GM23338 (cell line): ENCODE data around the gene CYBA. TPM values are rescaled to one million over a fixed set of nuclear protein-coding genes. Genes with fewer than 3 reads are reported as not detected.

Experiments
- ATAC-seq: fragments of 200-7000 bp; cut with Tn5 transposase; 3 replicates; pipeline ENCODE4 v1.9.1; 2020
- DNase-seq: peaks from one replicate; pipeline ENCODE4 v3.0.0-alpha.2; 2015; ENCODE audit warnings: low spot score
- H2AFZ ChIP-seq: fragments of 200-600 bp; sonication (generic); 2 replicates; pipeline ENCODE4 v1.8.0; 2016; ENCODE audit warnings: antibody characterized with exemption, mild to moderate bottlenecking, moderate library complexity
- H3F3A ChIP-seq: fragments of 200-600 bp; sonication (generic); replicated peaks from 2 replicates; pipeline ENCODE4 v1.8.0; 2017; ENCODE audit warnings: antibody characterized with exemption, mixed run types, low read depth
- H3K27ac ChIP-seq: fragments of 200-600 bp; sonication (generic); 2 replicates; pipeline ENCODE4 v1.6.1; 2016; ENCODE audit warnings: low read depth
- H3K27me3 ChIP-seq: fragments of 200-600 bp; sonication (generic); 2 replicates; pipeline ENCODE4 v1.8.0; 2016; ENCODE audit warnings: mild to moderate bottlenecking, mixed run types, moderate library complexity; ENCODE audit not compliant: insufficient read depth
- H3K36me3 ChIP-seq: fragments of 200-600 bp; sonication (generic); 2 replicates; pipeline ENCODE4 v1.8.0; 2016; ENCODE audit warnings: mild to moderate bottlenecking; ENCODE audit not compliant: insufficient read depth
- H3K4me1 ChIP-seq: fragments of 200-600 bp; sonication (generic); 2 replicates; pipeline ENCODE4 v1.8.0; 2016; ENCODE audit warnings: mild to moderate bottlenecking, moderate library complexity; ENCODE audit not compliant: insufficient read depth
- H3K4me2 ChIP-seq: fragments of 200-600 bp; sonication (generic); 2 replicates; pipeline ENCODE4 v1.7.1; 2017; ENCODE audit warnings: mixed run types
- H3K4me3 ChIP-seq: fragments of 200-600 bp; sonication (generic); 2 replicates; pipeline ENCODE4 v1.6.1; 2016; ENCODE audit warnings: mixed run types
- H3K79me2 ChIP-seq: fragments of 200-600 bp; sonication (generic); replicated peaks from 2 replicates; pipeline ENCODE4 v1.8.0; 2017; ENCODE audit warnings: mild to moderate bottlenecking; ENCODE audit not compliant: insufficient read depth
- H3K9me2 ChIP-seq: fragments of 200-600 bp; sonication (generic); 2 replicates; pipeline ENCODE4 v1.8.0; 2017; ENCODE audit not compliant: insufficient read depth
- H4K20me1 ChIP-seq: fragments of 200-600 bp; sonication (generic); replicated peaks from 2 replicates; pipeline ENCODE4 v1.8.0; 2017; ENCODE audit warnings: mild to moderate bottlenecking; ENCODE audit not compliant: insufficient read depth
- H3K27ac Mint-ChIP-seq: 2 replicates; pipeline ENCODE4 v1.8.0; 2020; ENCODE audit warnings: inconsistent platforms, mild to moderate bottlenecking, moderate library complexity, mixed read lengths
- H3K27me3 Mint-ChIP-seq: 3 replicates; pipeline ENCODE4 v1.8.0; 2022; ENCODE audit warnings: low read depth, mild to moderate bottlenecking, moderate library complexity, mixed read lengths, inconsistent platforms; ENCODE audit not compliant: insufficient read depth, poor library complexity
- H3K36me3 Mint-ChIP-seq: 3 replicates; pipeline ENCODE4 v1.8.0; 2021; ENCODE audit warnings: low read depth, mild to moderate bottlenecking, inconsistent platforms, moderate library complexity, mixed read lengths
- H3K4me1 Mint-ChIP-seq: 3 replicates; pipeline ENCODE4 v1.8.0; 2020; ENCODE audit warnings: mild to moderate bottlenecking, inconsistent platforms, mixed read lengths
- H3K4me3 Mint-ChIP-seq: 3 replicates; pipeline ENCODE4 v1.8.0; 2021; ENCODE audit warnings: moderate library complexity, mild to moderate bottlenecking, inconsistent platforms, mixed read lengths
- H3K9me3 Mint-ChIP-seq: 3 replicates; pipeline ENCODE4 v1.8.0; 2020; ENCODE audit warnings: moderate library complexity, mild to moderate bottlenecking, inconsistent platforms, mixed read lengths
- CREB1 ChIP-seq: fragments of 250-450 bp; sonication (Bioruptor Pico); IDR thresholded peaks from 2 replicates; pipeline ENCODE4 v1.5.0; 2020; ENCODE audit warnings: low read depth, mild to moderate bottlenecking, moderate library complexity
- POLR2AphosphoS5 ChIP-seq: IDR thresholded peaks from 2 replicates; pipeline ENCODE4 v1.6.1; 2016; ENCODE audit warnings: antibody characterized with exemption, low read depth
- STAT1 ChIP-seq: IDR thresholded peaks from one replicate; pipeline ENCODE4 v1.6.1; 2016; ENCODE audit warnings: antibody characterized with exemption; ENCODE audit not compliant: unreplicated experiment
- ZNF462 ChIP-seq: fragments of 250-450 bp; sonication (Bioruptor Pico); IDR thresholded peaks from 2 replicates; pipeline ENCODE4 v1.5.0; 2020; ENCODE audit warnings: mild to moderate bottlenecking, moderate library complexity
- polyA plus RNA-seq: library from polyadenylated mRNA; unstranded; fragments of >200 nt; fragmentation: Nextera tagmentation; extraction: Ambion mirVana; gene quantifications from 2 replicates; pipeline ENCODE4 v1.2.1, GENCODE V29; 2016
- total RNA-seq: library from RNA; depleted of rRNA; stranded (reverse); fragments of >200 nt; shearing (Covaris generic); gene quantifications from 2 replicates; pipeline ENCODE4 v1.2.3, GENCODE V29; 2014
- TF ChIP-seq, protein P1 (sequence below): IDR thresholded peaks from one replicate; pipeline ENCODE4 v1.6.1; 2018; ENCODE audit warnings: antibody characterized with exemption; ENCODE audit not compliant: unreplicated experiment
- TF ChIP-seq, protein P2 (sequence below): IDR thresholded peaks from 2 replicates; pipeline ENCODE4 v1.6.1; 2016; ENCODE audit warnings: antibody characterized with exemption

CYBA gene
- total and polyA plus RNA-seq, 2 experiments from 2014 or later = 275 to 281 TPM

- Histone ChIP-seq H4K20me1 (peaks cover 5% of the 10 kb centered on the region; the same call in 1 of the 2 replicates), H3K9me2 (no peaks in the 10 kb centered on the region), H3K4me3 (no peak overlapping the region), H3K4me2 (no peak overlapping the region), H2AFZ (no peak overlapping the region), H3K4me1 (no peaks in the 10 kb centered on the region), H3K36me3 (no peaks in the 10 kb centered on the region; the same call in 1 of the 2 replicates), H3K27me3 (no peaks in the 10 kb centered on the region), H3F3A (no peaks in the 10 kb centered on the region; the same call in 1 of the 2 replicates), H3K79me2 (no peaks in the 10 kb centered on the region), H3K27ac (no peak overlapping the region)
- no peaks in the 10 kb centered on the region for H3K9me3 Mint-ChIP-seq
- DNase-seq (no peak), ATAC-seq (no peak)
- no peak overlapping the region for H3K4me3 Mint-ChIP-seq
- TF ChIP-seq STAT1 (no peak), CREB1 (no peak), ZNF462 (no peak), POLR2AphosphoS5 (no peak)
- TF ChIP-seq, protein P1, sequence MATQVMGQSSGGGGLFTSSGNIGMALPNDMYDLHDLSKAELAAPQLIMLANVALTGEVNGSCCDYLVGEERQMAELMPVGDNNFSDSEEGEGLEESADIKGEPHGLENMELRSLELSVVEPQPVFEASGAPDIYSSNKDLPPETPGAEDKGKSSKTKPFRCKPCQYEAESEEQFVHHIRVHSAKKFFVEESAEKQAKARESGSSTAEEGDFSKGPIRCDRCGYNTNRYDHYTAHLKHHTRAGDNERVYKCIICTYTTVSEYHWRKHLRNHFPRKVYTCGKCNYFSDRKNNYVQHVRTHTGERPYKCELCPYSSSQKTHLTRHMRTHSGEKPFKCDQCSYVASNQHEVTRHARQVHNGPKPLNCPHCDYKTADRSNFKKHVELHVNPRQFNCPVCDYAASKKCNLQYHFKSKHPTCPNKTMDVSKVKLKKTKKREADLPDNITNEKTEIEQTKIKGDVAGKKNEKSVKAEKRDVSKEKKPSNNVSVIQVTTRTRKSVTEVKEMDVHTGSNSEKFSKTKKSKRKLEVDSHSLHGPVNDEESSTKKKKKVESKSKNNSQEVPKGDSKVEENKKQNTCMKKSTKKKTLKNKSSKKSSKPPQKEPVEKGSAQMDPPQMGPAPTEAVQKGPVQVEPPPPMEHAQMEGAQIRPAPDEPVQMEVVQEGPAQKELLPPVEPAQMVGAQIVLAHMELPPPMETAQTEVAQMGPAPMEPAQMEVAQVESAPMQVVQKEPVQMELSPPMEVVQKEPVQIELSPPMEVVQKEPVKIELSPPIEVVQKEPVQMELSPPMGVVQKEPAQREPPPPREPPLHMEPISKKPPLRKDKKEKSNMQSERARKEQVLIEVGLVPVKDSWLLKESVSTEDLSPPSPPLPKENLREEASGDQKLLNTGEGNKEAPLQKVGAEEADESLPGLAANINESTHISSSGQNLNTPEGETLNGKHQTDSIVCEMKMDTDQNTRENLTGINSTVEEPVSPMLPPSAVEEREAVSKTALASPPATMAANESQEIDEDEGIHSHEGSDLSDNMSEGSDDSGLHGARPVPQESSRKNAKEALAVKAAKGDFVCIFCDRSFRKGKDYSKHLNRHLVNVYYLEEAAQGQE = no peak
- TF ChIP-seq, protein P2, sequence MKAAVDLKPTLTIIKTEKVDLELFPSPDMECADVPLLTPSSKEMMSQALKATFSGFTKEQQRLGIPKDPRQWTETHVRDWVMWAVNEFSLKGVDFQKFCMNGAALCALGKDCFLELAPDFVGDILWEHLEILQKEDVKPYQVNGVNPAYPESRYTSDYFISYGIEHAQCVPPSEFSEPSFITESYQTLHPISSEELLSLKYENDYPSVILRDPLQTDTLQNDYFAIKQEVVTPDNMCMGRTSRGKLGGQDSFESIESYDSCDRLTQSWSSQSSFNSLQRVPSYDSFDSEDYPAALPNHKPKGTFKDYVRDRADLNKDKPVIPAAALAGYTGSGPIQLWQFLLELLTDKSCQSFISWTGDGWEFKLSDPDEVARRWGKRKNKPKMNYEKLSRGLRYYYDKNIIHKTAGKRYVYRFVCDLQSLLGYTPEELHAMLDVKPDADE = no peak
- H3K4me1 Mint-ChIP-seq = peaks cover 3% of the 10 kb centered on the region; the same call in 2 of the 3 replicates
- H3K27me3 Mint-ChIP-seq = peaks cover 19% of the 10 kb centered on the region
- peaks cover 3% of the 10 kb centered on the region; the same call in 2 of the 3 replicates for H3K36me3 Mint-ChIP-seq
- peak overlapping the region; percentile 40; the same call in 1 of the 2 replicates for H3K27ac Mint-ChIP-seq
Measured at GRCh38 chr16:88677721-88678120, 26.9 kb upstream of the CYBA start.
